Adrenal gland (tissue), 5 donors: ENCODE measurements around the gene CALML6.

Experiments
- POLR2A ChIP-seq, 2 donors: fragments of 450-650 bp; IDR thresholded peaks; one replicate each; pipeline ENCODE4 v1.6.1; 2017; ENCODE audit warnings: antibody characterized with exemption in 2 of 2, mild to moderate bottlenecking in 2 of 2, moderate library complexity in 1 of 2
- TF ChIP-seq, protein P1 (sequence below), 6 experiments: fragments of 450-650 bp in 4 of 6; fragments of 200-600 bp in 2 of 6; sonication (generic) in 1 of 6; IDR thresholded peaks; 1 replicate in 5 of 6; 2 replicates in 1 of 6; pipeline versions ENCODE4 v1.5.1 to v1.8.0; 2016 to 2021; ENCODE audit warnings: antibody characterized with exemption in 6 of 6, mild to moderate bottlenecking in 2 of 6, moderate library complexity in 1 of 6
- donor health status: DM: no; HTN: no; CAD: no.

DNA sequence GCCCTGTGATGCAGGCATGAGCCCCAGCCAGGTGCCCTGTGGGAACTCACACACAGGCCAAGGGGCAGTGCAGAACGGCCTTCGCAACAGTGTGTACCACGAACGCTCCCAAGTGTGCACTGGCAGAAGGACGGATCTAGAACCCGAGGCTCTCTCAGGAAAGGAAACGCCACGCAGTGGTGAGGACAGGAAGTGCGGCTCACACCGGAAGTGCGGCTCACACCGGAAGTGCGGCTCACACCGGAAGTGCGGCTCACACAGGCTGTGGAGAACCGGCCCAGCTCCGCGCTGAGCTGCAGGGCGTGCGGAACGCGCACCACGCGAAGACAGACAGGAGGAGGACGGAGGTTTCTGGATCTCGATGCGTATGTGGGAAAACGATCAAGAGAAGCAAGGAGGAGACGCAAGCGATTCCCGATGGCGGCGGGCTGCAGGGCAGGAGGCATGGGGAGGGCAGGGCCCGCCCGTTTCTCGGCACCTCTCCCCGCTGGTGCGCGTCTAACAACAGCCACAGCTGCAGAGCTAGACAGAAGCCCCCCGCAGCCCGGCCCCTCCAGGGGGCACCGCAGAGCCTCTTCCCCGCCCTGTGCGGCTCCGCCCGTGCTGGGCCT lies 39.9 kb downstream of the CALML6 start:
- TF ChIP-seq POLR2A (IDR thresholded peaks at IDR 0.05), result no peak
- TF ChIP-seq, protein P1, sequence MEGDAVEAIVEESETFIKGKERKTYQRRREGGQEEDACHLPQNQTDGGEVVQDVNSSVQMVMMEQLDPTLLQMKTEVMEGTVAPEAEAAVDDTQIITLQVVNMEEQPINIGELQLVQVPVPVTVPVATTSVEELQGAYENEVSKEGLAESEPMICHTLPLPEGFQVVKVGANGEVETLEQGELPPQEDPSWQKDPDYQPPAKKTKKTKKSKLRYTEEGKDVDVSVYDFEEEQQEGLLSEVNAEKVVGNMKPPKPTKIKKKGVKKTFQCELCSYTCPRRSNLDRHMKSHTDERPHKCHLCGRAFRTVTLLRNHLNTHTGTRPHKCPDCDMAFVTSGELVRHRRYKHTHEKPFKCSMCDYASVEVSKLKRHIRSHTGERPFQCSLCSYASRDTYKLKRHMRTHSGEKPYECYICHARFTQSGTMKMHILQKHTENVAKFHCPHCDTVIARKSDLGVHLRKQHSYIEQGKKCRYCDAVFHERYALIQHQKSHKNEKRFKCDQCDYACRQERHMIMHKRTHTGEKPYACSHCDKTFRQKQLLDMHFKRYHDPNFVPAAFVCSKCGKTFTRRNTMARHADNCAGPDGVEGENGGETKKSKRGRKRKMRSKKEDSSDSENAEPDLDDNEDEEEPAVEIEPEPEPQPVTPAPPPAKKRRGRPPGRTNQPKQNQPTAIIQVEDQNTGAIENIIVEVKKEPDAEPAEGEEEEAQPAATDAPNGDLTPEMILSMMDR (IDR thresholded peaks at IDR 0.05), result peak in 1 of 6 experiments; percentile 15
